Neural progenitor cell (in vitro differentiated cells): ENCODE results near the gene KANK4.

Experiments
- CTCF ChIP-seq: fragments of 200-600 bp; sonication (generic); IDR thresholded peaks from 2 replicates; pipeline ENCODE4 v1.5.1; 2017; ENCODE audit warnings: antibody characterized with exemption, mild to moderate bottlenecking
- EZH2 ChIP-seq: fragments of 200-600 bp; sonication (generic); IDR thresholded peaks from 2 replicates; pipeline ENCODE4 v1.6.1; 2017; ENCODE audit warnings: antibody characterized with exemption, mild to moderate bottlenecking, moderate library complexity
- EZH2phosphoT487 ChIP-seq: fragments of 200-600 bp; sonication (generic); IDR thresholded peaks from 2 replicates; pipeline ENCODE4 v1.6.1; 2017; ENCODE audit warnings: antibody characterized with exemption

- no peak for TF ChIP-seq CTCF
- no peak for TF ChIP-seq EZH2phosphoT487
- TF ChIP-seq EZH2, result no peak
Observed at GRCh38 chr1:62228883-62229187, 90.4 kb downstream of the KANK4 start.
